HepG2 (cell line): Measurements from ENCODE around the gene CHKA. TPM values are rescaled to one million over a fixed set of nuclear protein-coding genes. Genes with fewer than 3 reads are reported as not detected.

Experiments used
- ARID3A ChIP-seq: IDR thresholded peaks from 2 replicates; pipeline ENCODE4 v1.6.1; 2012; ENCODE audit warnings: low read depth, low read length, improper control_type of control experiment
- CEBPB ChIP-seq: IDR thresholded peaks from 2 replicates; pipeline ENCODE4 v1.6.1; 2011; ENCODE audit warnings: low read depth, low read length, improper control_type of control experiment, borderline replicate concordance
- EED ChIP-seq: sonication (generic); formaldehyde crosslinking; IDR thresholded peaks from 2 replicates; pipeline ENCODE4 v1.5.0; 2020; ENCODE audit warnings: mild to moderate bottlenecking, missing genetic modification reagents
- GATAD2A ChIP-seq: IDR thresholded peaks from 2 replicates; pipeline ENCODE4 v1.6.1; 2016
- KDM1A ChIP-seq: IDR thresholded peaks from 2 replicates; pipeline ENCODE4 v1.6.1; 2016; ENCODE audit warnings: missing compliant biosample characterization
- SOX5 ChIP-seq: IDR thresholded peaks from 2 replicates; pipeline ENCODE4 v1.6.1; 2016; ENCODE audit warnings: borderline replicate concordance
- SRSF9 ChIP-seq: fragments of 200-400 bp; formaldehyde crosslinking; IDR thresholded peaks from 2 replicates; pipeline ENCODE4 v1.6.1; 2018; ENCODE audit warnings: borderline replicate concordance, mild to moderate bottlenecking, low read depth, low read length; ENCODE audit not compliant: insufficient read depth, poor library complexity, severe bottlenecking
- TERF1 ChIP-seq: sonication (generic); formaldehyde crosslinking; IDR thresholded peaks from 2 replicates; pipeline ENCODE4 v1.8.0; 2022; ENCODE audit warnings: mild to moderate bottlenecking, missing genetic modification reagents, moderate library complexity
- THAP11 ChIP-seq: IDR thresholded peaks from 2 replicates; pipeline ENCODE4 v1.6.1; 2016; ENCODE audit warnings: missing biosample characterization, missing genetic modification reagents
- THYN1 ChIP-seq: sonication (generic); formaldehyde crosslinking; IDR thresholded peaks from 2 replicates; pipeline ENCODE4 v1.8.1; 2023; ENCODE audit warnings: low read depth, mild to moderate bottlenecking, moderate library complexity, missing genetic modification reagents, borderline replicate concordance
- TSC22D2 ChIP-seq: sonication (generic); formaldehyde crosslinking; IDR thresholded peaks from 2 replicates; pipeline ENCODE4 v1.5.1; 2020; ENCODE audit warnings: missing genetic modification reagents, mild to moderate bottlenecking, borderline replicate concordance
- YEATS4 ChIP-seq: sonication (generic); formaldehyde crosslinking; IDR thresholded peaks from 2 replicates; pipeline ENCODE4 v1.4.0; 2020; ENCODE audit warnings: missing genetic modification reagents, borderline replicate concordance
- ZBTB43 ChIP-seq: sonication (generic); formaldehyde crosslinking; conservative IDR thresholded peaks from 2 replicates; pipeline ENCODE4 v1.4.0; 2020; ENCODE audit warnings: missing genetic modification reagents
- ZBTB49 ChIP-seq: sonication (generic); formaldehyde crosslinking; IDR thresholded peaks from 2 replicates; pipeline ENCODE4 v1.4.0; 2020; ENCODE audit warnings: missing genetic modification reagents, borderline replicate concordance
- ZNF10 ChIP-seq: sonication (generic); formaldehyde crosslinking; IDR thresholded peaks from 2 replicates; pipeline ENCODE4 v1.4.0; 2020; ENCODE audit warnings: mild to moderate bottlenecking, low read depth, missing genetic modification reagents, borderline replicate concordance
- ZNF639 ChIP-seq: conservative IDR thresholded peaks from 2 replicates; pipeline ENCODE4 v1.6.1; 2018; ENCODE audit warnings: missing genetic modification reagents
- ZNF660 ChIP-seq: sonication (generic); formaldehyde crosslinking; IDR thresholded peaks from 2 replicates; pipeline ENCODE4 v1.5.1; 2020; ENCODE audit warnings: mild to moderate bottlenecking, low read depth, missing genetic modification reagents, borderline replicate concordance
- ZNF691 ChIP-seq: sonication (generic); formaldehyde crosslinking; IDR thresholded peaks from 2 replicates; pipeline ENCODE4 v1.4.0; 2020; ENCODE audit warnings: missing genetic modification reagents, low read depth, mild to moderate bottlenecking, borderline replicate concordance
- ZNF850 ChIP-seq: sonication (generic); formaldehyde crosslinking; conservative IDR thresholded peaks from 2 replicates; pipeline ENCODE4 v1.9.0; 2021; ENCODE audit warnings: mild to moderate bottlenecking, missing genetic modification reagents
- polyA plus RNA-seq, 8 experiments: library from polyadenylated mRNA; depleted of rRNA in 3 of 8; stranded (reverse) in 7 of 8; unstranded in 1 of 8; fragments of >200 nt; fragmentation: Illumina TruSeq in 4 of 8; extraction: Trizol in 4 of 8; gene quantifications; 2 replicates each; pipeline versions ENCODE4 v1.2.1 to v1.2.3, GENCODE V29; 2011 to 2016; ENCODE audit warnings: low read depth in 4 of 8, missing spikeins in 1 of 8, mixed read lengths in 1 of 8; ENCODE audit not compliant: insufficient read depth in 1 of 8
- total RNA-seq, 5 experiments: library from RNA; depleted of rRNA; stranded (reverse); fragments of >200 nt; fragmentation: Illumina TruSeq; extraction: Trizol; gene quantifications; 2 replicates each; pipeline ENCODE4 v1.2.3, GENCODE V29; 2016; ENCODE audit warnings: low read depth in 1 of 5

The CHKA gene
- total and polyA plus RNA-seq, 2 of the 13 experiments (the other 11 are each of a cell fraction or from before 2014, with no cell fraction given), result 71.6 to 92.7 TPM

- TF ChIP-seq ARID3A (no peak), ZNF10 (CRISPR knock-in tag) (no peak), THYN1 (CRISPR knock-in tag) (no peak), SRSF9 (no peak), TSC22D2 (CRISPR knock-in tag) (peak; percentile 48; the same call in 1 of the 2 replicates), ZNF660 (CRISPR knock-in tag) (no peak), THAP11 (peak; percentile 78; the same call in 1 of the 2 replicates), YEATS4 (peak; percentile 62; the same call in 1 of the 2 replicates), CEBPB (no peak), EED (peak; percentile 30; the same call in 1 of the 2 replicates), ZBTB49 (CRISPR knock-in tag) (peak; percentile 36; the same call in 1 of the 2 replicates), ZNF850 (no peak), ZNF691 (CRISPR knock-in tag) (0 out of 2 replicates have a peak, but pooled peaks have one; percentile 81), SOX5 (CRISPR knock-in tag) (no peak; the same call in 1 of the 2 replicates), GATAD2A (CRISPR knock-in tag) (no peak), ZBTB43 (CRISPR knock-in tag) (no peak), KDM1A (CRISPR knock-in tag) (0 out of 2 replicates have a peak, but pooled peaks have one; percentile 5), ZNF639 (CRISPR knock-in tag) (peak; percentile 65; the same call in 1 of the 2 replicates), TERF1 (CRISPR knock-in tag) (no peak)
Observed at GRCh38 chr11:68030318-68031143, 90.7 kb downstream of the CHKA start, which contains the start of gene NDUFS8 (continued).
